SJSA1 (cell line): ENCODE data around the gene ZFY. TPM values are rescaled to one million over a fixed set of nuclear protein-coding genes. Genes with fewer than 3 reads are reported as not detected.
A peak's percentile ranks its signal among the peaks of the same experiment; 100 is the strongest.
"Not testable (repeated sequence)": the region's sequence is repeated elsewhere in the genome, so short reads cannot be mapped to it uniquely, and the experiment has no call there.

Experiments
- DNase-seq, 2 experiments: peaks; one replicate each; pipeline ENCODE4 v3.0.0-alpha.2; 2015 to 2020; ENCODE audit warnings: low spot score in 2 of 2, low read depth in 1 of 2
- H3K27ac ChIP-seq: fragments of 250-450 bp; sonication (Bioruptor Pico); 2 replicates; pipeline ENCODE4 v1.5.1; 2020; ENCODE audit warnings: mild to moderate bottlenecking, moderate library complexity
- H3K27me3 ChIP-seq: fragments of 250-450 bp; sonication (Bioruptor Pico); replicated peaks from 2 replicates; pipeline ENCODE4 v1.5.1; 2020; ENCODE audit warnings: mild to moderate bottlenecking, moderate library complexity
- H3K36me3 ChIP-seq: fragments of 250-450 bp; sonication (Bioruptor Pico); 2 replicates; pipeline ENCODE4 v1.5.1; 2020; ENCODE audit warnings: mild to moderate bottlenecking
- H3K4me1 ChIP-seq: fragments of 250-450 bp; sonication (Bioruptor Pico); replicated peaks from 2 replicates; pipeline ENCODE4 v1.6.1; 2021; ENCODE audit warnings: mild to moderate bottlenecking
- H3K4me3 ChIP-seq: fragments of 250-450 bp; sonication (Bioruptor Pico); 2 replicates; pipeline ENCODE4 v1.5.1; 2020; ENCODE audit warnings: mild to moderate bottlenecking
- H3K9me3 ChIP-seq: fragments of 250-450 bp; sonication (Bioruptor Pico); replicated peaks from 2 replicates; pipeline ENCODE4 v1.5.1; 2020; ENCODE audit warnings: mild to moderate bottlenecking
- total RNA-seq: library from RNA; depleted of rRNA; stranded (reverse); fragments of >200 nt; shearing (Covaris generic); gene quantifications from 2 replicates; pipeline ENCODE4 v1.2.3, GENCODE V29; 2014

The ZFY gene
- total RNA-seq, 1 experiment from 2014 or later = 18.8 TPM

DNA sequence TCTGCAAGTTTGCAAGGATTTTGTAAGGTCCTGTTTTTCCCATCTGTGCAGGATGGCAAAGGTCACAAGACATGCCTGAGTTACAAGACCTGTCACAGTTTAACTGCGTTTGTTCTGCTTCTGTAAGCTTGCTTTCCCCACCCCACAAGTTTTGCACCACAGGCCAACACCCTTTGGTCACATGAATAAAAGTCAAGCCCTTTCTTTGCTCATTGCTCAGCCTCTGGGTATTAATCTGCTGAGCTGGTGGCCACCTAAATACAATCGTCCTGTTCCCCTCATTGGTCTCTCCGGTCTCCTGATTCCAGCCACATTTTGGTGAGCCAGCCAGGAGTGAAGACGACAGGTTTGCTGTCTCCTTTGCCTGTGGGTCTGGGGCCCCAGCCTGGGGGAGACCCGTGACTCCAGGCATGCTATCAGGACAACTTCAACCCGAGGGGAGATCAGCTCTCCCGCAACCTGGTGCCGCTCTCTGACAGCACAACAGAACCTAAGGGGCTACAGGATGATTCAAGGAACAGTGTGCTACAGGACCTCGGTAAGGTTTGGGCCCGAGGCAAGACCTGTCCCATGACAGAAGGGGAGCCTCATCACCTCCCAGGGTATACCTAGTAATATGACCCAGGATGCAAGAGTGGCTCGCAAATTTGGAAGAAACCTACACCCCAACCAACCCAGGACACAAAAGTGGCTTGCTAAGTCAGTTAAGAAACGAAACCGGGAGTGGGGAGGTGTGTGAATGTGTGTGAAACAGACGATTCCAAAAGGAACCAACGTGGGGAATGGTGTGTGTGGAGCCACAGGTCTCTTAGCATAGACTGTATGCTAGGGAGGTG lies 67.7 kb downstream of the ZFY start:
- H3K27me3 ChIP-seq = no peaks in the 10 kb centered on the region
- no peaks in the 10 kb centered on the region for H3K4me1 ChIP-seq
- no peaks in the 10 kb centered on the region for H3K36me3 ChIP-seq
- H3K27ac ChIP-seq = peak overlapping the region; percentile 18; the same call in 1 of the 2 replicates
- peak overlapping the region; percentile 36 for H3K4me3 ChIP-seq
- no peaks in the 10 kb centered on the region for H3K9me3 ChIP-seq
- DNase-seq = peak in 1 of 2 experiments; percentile 30

DNA sequence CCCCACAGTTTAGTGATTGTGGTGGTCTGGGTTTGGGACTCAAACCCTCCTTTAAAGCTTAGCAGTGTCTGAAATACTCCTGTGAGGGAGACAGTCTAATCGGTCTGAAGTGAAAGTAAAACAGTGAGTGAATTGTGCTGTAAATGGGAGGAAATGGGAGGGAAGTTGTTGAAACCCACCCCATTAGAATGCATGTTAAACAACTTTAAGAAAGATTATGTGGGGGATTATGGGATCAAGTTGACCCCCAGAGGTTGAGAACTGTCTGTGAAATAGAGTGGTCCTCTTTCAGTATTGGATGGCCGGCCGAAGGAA lies 68.3 kb downstream of the ZFY start:
- H3K4me3 ChIP-seq = peak overlapping the region; percentile 36
- no peaks in the 10 kb centered on the region for H3K4me1 ChIP-seq
- no peaks in the 10 kb centered on the region for H3K27me3 ChIP-seq
- H3K36me3 ChIP-seq = no peaks in the 10 kb centered on the region
- peak overlapping the region; percentile 18; the same call in 1 of the 2 replicates for H3K27ac ChIP-seq
- DNase-seq = peak in 1 of 2 experiments; percentile 35
- no peaks in the 10 kb centered on the region for H3K9me3 ChIP-seq

DNA sequence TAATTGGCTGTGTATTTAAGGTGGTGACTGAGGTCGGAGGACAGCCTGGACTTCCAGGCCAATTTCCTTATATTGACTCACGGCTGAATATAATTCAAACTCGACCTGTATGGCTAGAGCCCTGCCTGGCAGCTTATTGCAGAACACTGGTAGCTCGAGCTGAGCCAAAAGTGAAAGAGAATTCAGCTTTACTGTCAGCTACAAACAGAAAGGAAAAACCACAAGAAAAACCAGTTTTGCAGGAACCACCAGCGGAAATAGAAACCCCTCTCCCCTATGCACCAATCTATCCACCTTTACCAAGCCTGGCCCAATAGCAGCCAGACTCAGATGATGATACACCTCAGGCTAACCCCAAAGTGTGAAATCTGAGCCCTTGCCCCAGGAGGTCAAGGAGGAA lies 68.7 kb downstream of the ZFY start:
- peak in 1 of 2 experiments; percentile 12 for DNase-seq
- H3K27ac ChIP-seq = no peak overlapping the region
- no peaks in the 10 kb centered on the region for H3K9me3 ChIP-seq
- no peaks in the 10 kb centered on the region for H3K4me1 ChIP-seq
- no peaks in the 10 kb centered on the region for H3K36me3 ChIP-seq
- no peaks in the 10 kb centered on the region for H3K27me3 ChIP-seq
- H3K4me3 ChIP-seq = peak overlapping the region; percentile 36

DNA sequence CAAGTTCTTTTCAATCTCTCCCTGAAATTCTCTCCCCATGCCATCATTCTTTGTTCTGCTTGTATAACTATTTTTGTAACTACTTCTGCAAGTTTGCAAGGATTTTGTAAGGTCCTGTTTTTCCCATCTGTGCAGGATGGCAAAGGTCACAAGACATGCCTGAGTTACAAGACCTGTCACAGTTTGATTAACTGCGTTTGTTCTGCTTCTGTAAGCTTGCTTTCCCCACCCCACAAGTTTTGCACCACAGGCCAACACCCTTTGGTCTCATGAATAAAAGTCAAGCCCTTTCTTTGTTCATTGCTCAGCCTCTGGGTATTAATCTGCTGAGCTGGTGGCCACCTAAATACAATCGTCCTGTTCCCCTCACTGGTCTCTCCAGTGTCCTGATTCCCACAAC lies 70.8 kb downstream of the ZFY start:
- DNase-seq, H3K27me3 ChIP-seq, H3K4me3 ChIP-seq, H3K4me1 ChIP-seq, H3K36me3 ChIP-seq, H3K9me3 ChIP-seq, H3K27ac ChIP-seq: not testable (repeated sequence)

DNA sequence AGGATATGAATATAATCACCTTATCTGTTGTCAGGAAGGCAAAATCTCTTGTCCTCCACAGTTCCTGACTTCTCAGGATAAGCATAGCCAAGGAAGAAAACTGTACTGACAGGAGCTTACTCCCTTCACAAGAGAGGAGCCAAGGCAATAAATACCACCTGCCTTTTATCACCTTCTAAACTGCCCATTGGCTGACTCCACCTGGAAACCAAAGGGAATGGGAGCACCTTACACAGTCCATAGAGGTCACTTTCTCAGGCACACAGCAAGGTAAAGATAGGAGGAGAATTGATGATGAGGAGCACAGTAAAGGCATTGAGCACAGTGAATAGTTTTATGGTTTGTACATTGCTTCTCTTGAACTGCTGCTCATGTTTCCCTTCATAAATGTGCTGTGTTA lies 72.8 kb downstream of the ZFY start:
- no peaks in the 10 kb centered on the region for H3K9me3 ChIP-seq
- no peaks in the 10 kb centered on the region for H3K4me1 ChIP-seq
- H3K27ac ChIP-seq = no peak overlapping the region
- H3K4me3 ChIP-seq = no peak overlapping the region
- H3K36me3 ChIP-seq = no peaks in the 10 kb centered on the region
- no peak for DNase-seq
- no peaks in the 10 kb centered on the region for H3K27me3 ChIP-seq

DNA sequence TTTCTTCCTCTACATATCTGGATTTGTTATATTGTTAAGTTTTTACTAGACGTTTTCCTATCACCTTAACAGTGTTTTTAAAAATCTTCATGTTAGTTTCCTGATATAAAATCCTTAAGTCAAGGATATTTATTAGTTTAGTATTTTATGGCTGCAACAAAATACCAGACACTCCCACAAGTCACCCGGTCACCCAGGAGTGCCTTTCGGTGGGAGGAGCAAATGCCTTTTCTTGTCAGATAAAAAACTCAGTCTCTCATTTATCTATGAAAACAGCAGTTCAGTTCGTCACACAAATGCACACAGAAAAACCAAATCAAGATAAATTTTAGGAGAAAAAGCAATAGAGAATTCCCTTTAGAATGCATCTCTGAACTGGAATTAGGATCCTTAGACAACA lies 77.0 kb downstream of the ZFY start:
- DNase-seq = no peak
- Histone ChIP-seq H3K27me3 (no peaks in the 10 kb centered on the region), H3K4me1 (no peaks in the 10 kb centered on the region), H3K9me3 (no peaks in the 10 kb centered on the region), H3K36me3 (no peaks in the 10 kb centered on the region), H3K4me3 (no peak overlapping the region), H3K27ac (no peak overlapping the region)

DNA sequence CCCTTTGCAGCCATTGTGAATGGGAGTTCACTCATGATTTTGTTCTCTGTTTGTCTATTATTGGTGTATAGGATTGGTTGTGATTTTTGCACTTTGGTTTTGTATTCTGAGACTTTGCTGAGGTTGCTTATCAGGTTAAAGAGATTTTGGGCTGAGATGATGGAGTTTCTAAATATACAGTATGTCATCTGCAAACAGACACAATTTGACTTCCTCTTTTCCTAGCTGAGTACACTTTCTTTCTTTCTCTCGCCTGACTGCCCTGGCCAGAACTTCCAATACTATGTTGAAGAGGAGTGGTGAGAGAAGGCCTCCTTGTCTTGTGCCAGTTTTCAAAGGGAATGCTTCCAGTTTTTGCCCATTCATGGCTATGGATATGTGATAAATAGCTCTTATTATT lies 81.4 kb downstream of the ZFY start:
- Histone ChIP-seq H3K4me3 (no peak overlapping the region), H3K27me3 (no peaks in the 10 kb centered on the region), H3K27ac (no peak overlapping the region), H3K9me3 (no peaks in the 10 kb centered on the region), H3K36me3 (no peaks in the 10 kb centered on the region), H3K4me1 (no peaks in the 10 kb centered on the region)
- DNase-seq = no peak

DNA sequence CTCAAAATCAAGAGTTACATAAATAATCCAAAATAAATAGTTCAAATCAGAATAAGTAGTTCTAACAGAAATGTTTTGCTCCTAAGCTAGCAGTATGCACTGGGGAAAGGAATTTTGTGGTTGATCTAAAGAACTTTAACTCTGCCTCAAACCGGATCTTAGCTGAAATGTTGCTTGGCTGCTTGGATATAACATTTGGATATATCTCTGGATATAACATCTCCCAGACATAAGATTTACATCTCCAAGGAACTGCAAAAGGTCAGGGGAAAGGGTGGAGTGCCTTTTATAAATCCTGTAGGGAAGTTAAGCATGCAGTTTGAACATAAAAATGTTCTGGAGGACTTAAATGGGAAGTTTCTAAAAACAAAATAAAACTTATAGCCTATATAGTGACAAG lies 83.4 kb downstream of the ZFY start:
- H3K4me3 ChIP-seq = no peak overlapping the region
- no peaks in the 10 kb centered on the region for H3K4me1 ChIP-seq
- no peaks in the 10 kb centered on the region for H3K27me3 ChIP-seq
- H3K9me3 ChIP-seq = no peaks in the 10 kb centered on the region
- H3K36me3 ChIP-seq = no peaks in the 10 kb centered on the region
- DNase-seq = no peak
- no peak overlapping the region for H3K27ac ChIP-seq

DNA sequence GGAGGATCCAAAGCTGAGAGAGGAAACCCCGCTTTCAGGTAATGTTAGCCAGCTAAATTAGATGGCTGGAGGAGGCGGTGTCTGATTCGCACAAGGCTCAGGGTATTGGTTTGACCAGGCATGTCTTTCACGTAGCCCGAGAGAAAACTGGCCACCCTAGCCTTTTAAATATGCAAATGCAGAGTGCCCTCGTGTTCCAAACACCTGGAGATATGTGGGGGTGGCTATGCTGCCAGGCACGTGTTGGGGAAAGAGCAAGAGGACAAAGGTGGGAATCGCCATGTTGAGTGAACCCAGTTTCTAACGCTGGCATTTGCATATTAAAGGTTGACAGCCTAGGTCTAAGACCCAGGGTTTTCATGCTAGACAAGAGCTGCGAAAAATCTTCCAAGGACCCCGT lies 84.4 kb downstream of the ZFY start:
- Histone ChIP-seq H3K4me3 (no peak overlapping the region), H3K36me3 (no peaks in the 10 kb centered on the region), H3K4me1 (no peaks in the 10 kb centered on the region), H3K9me3 (no peaks in the 10 kb centered on the region), H3K27me3 (no peaks in the 10 kb centered on the region), H3K27ac (no peak overlapping the region)
- DNase-seq = no peak

DNA sequence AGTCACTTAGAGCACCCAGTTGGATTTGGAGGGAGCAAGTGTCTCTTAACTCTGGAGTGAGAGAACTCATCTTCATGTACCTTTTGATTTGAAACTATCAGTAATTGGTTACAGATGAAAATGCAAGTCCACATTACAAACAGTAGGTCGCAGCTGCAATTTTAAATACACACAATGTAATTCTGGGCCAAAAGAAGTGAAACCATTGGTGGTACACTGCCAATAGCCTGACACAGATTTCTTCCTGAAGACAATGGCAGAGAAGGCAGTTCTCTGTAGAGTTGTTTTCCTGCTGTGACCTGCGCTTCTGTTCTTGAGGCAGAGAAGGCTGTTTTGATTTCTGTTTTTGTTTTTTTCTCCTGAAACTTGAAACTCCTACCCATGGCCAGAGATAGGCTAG lies 86.0 kb downstream of the ZFY start:
- Histone ChIP-seq H3K36me3 (no peaks in the 10 kb centered on the region), H3K27ac (no peak overlapping the region), H3K9me3 (no peaks in the 10 kb centered on the region), H3K27me3 (no peaks in the 10 kb centered on the region), H3K4me3 (no peak overlapping the region), H3K4me1 (no peaks in the 10 kb centered on the region)
- no peak for DNase-seq

DNA sequence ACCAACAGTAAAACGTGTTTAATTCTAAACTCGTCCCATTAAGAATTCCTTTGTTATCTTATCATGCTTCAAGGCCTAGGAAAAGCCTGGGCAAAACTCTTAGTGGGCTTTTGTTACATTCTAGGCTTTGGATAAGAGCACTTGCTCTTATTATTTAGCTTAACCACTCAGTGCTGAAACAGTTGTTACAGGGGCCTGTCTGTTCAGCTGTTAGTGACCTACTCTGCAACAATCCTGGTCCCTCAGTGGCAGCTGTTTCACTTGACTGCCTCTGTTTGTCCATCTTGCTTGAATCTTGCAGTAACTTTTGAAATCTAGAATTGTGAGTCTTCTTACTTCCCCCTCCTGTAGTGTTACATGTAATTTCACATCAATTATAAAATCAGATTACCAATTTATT lies 88.4 kb downstream of the ZFY start:
- no peaks in the 10 kb centered on the region for H3K9me3 ChIP-seq
- H3K4me1 ChIP-seq = no peaks in the 10 kb centered on the region
- H3K4me3 ChIP-seq = no peak overlapping the region
- no peak overlapping the region for H3K27ac ChIP-seq
- H3K27me3 ChIP-seq = no peaks in the 10 kb centered on the region
- no peak for DNase-seq
- no peaks in the 10 kb centered on the region for H3K36me3 ChIP-seq

DNA sequence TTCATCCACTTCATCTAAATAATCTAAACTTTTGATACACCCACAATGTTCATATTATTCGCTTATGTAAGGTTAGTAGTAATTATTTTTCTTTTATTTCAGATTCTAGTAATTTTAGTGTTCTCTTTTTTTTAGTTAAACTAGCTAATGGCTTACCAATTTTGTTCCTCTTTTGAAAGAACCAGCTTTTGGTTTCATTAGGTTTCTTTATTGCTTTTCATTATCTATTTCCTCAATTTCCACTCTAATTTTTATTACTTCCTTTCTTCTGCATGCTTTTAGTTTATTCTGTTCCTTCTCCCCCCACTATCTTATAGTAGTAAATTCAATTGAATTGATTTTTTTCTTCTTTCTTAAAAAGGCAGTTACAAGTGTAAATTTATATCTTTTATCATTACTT lies 90.2 kb downstream of the ZFY start:
- Histone ChIP-seq H3K4me3 (no peak overlapping the region), H3K9me3 (no peaks in the 10 kb centered on the region), H3K27ac (no peak overlapping the region), H3K27me3 (no peaks in the 10 kb centered on the region), H3K36me3 (no peaks in the 10 kb centered on the region), H3K4me1 (no peaks in the 10 kb centered on the region)
- DNase-seq = no peak
